ENCODE results near the gene SCYGR5. TPM values are rescaled to one million over a fixed set of nuclear protein-coding genes. Genes with fewer than 3 reads are reported as not detected.

SCYGR5 gene
- total and polyA plus RNA-seq, 2 experiments from 2014 or later: not detected

GRCh38 chr2:227674485-227674884 lies 7.9 kb downstream of the SCYGR5 start:
- no peaks in the 10 kb centered on the region for H3K4me1 ChIP-seq (ENCODE audit: insufficient read depth)
- TF ChIP-seq EZH2 (IDR thresholded peaks at IDR 0.05; ENCODE audit: insufficient read depth, poor library complexity, severe bottlenecking): no peak
- no peak for TF ChIP-seq EZH2phosphoT487 (IDR thresholded peaks at IDR 0.05; ENCODE audit: insufficient read depth, low read depth)
- H3K27ac ChIP-seq: no peak overlapping the region
- H3K9ac ChIP-seq: no peak overlapping the region
- H4K20me1 ChIP-seq (ENCODE audit: insufficient read depth): no peaks in the 10 kb centered on the region
- no peaks in the 10 kb centered on the region for H3K9me3 ChIP-seq (ENCODE audit: low read depth)
- H3K9me2 ChIP-seq (ENCODE audit: insufficient read depth): no peaks in the 10 kb centered on the region
- no peaks in the 10 kb centered on the region for H3F3A ChIP-seq (ENCODE audit: insufficient read depth)
- DNase-seq: no peak
- no peak overlapping the region for H3K4me2 ChIP-seq (ENCODE audit: unreplicated experiment)
- no peaks in the 10 kb centered on the region for H3K79me2 ChIP-seq (ENCODE audit: insufficient read depth)
- no peaks in the 10 kb centered on the region for H3K36me3 ChIP-seq (ENCODE audit: low read depth)
- no peak overlapping the region for H2AFZ ChIP-seq
- H3K27me3 ChIP-seq (replicated peaks; ENCODE audit: insufficient read depth): no peaks in the 10 kb centered on the region
- WGBS, 2 experiments (ENCODE audit: low coverage in 1 of 2, low lambda C conversion rate in 2 of 2, missing lambda C conversion rate in 2 of 2): 40 to 56% methylated on average over 5 of the region's 5 CpGs
- no peak overlapping the region for H3K4me3 ChIP-seq
- in situ Hi-C loops (cut with MboI): no loop called here

- no peaks in the 10 kb centered on the region for H3K9me2 ChIP-seq (ENCODE audit: insufficient read depth)
- WGBS, 2 experiments (ENCODE audit: low coverage in 1 of 2, low lambda C conversion rate in 2 of 2, missing lambda C conversion rate in 2 of 2): 90 to 94% methylated on average over 3 of the region's 3 CpGs
- in situ Hi-C loops (cut with MboI): no loop called here
These were observed 11.3 kb downstream of the SCYGR5 start for GRCh38 chr2:227677928-227678327.

GRCh38 chr2:227684258-227684657 lies 17.7 kb downstream of the SCYGR5 start:
- WGBS, 2 experiments (ENCODE audit: low coverage in 1 of 2, low lambda C conversion rate in 2 of 2, missing lambda C conversion rate in 2 of 2): 26% methylated on average over 5 of the region's 5 CpGs

More at GRCh38 chr2:227677928-227678327, 11.3 kb downstream of the SCYGR5 start:
- DNase-seq: no peak
- Histone ChIP-seq H3K9me3 (ENCODE audit: low read depth) (no peaks in the 10 kb centered on the region), H3F3A (ENCODE audit: insufficient read depth) (no peaks in the 10 kb centered on the region), H3K79me2 (ENCODE audit: insufficient read depth) (no peaks in the 10 kb centered on the region), H2AFZ (no peak overlapping the region), H3K27me3 (replicated peaks; ENCODE audit: insufficient read depth) (no peaks in the 10 kb centered on the region), H3K27ac (no peak overlapping the region), H3K4me1 (ENCODE audit: insufficient read depth) (no peaks in the 10 kb centered on the region), H3K9ac (no peak overlapping the region), H3K4me3 (no peak overlapping the region), H4K20me1 (ENCODE audit: insufficient read depth) (no peaks in the 10 kb centered on the region), H3K4me2 (ENCODE audit: unreplicated experiment) (no peak overlapping the region), H3K36me3 (ENCODE audit: low read depth) (no peaks in the 10 kb centered on the region)
- TF ChIP-seq EZH2phosphoT487 (IDR thresholded peaks at IDR 0.05; ENCODE audit: insufficient read depth, low read depth) (no peak), EZH2 (IDR thresholded peaks at IDR 0.05; ENCODE audit: insufficient read depth, poor library complexity, severe bottlenecking) (no peak)

GRCh38 chr2:227687189-227687588 lies 20.6 kb downstream of the SCYGR5 start:
- in situ Hi-C loops (cut with MboI): no loop called here
- Histone ChIP-seq H3K79me2 (ENCODE audit: insufficient read depth) (no peaks in the 10 kb centered on the region), H3K27me3 (replicated peaks; ENCODE audit: insufficient read depth) (no peaks in the 10 kb centered on the region), H2AFZ (no peak overlapping the region), H3F3A (ENCODE audit: insufficient read depth) (no peaks in the 10 kb centered on the region), H4K20me1 (ENCODE audit: insufficient read depth) (no peaks in the 10 kb centered on the region), H3K4me3 (no peak overlapping the region), H3K9ac (no peak overlapping the region), H3K9me3 (ENCODE audit: low read depth) (no peaks in the 10 kb centered on the region), H3K4me1 (ENCODE audit: insufficient read depth) (no peaks in the 10 kb centered on the region), H3K36me3 (ENCODE audit: low read depth) (no peaks in the 10 kb centered on the region), H3K4me2 (ENCODE audit: unreplicated experiment) (no peak overlapping the region), H3K27ac (no peak overlapping the region), H3K9me2 (ENCODE audit: insufficient read depth) (no peaks in the 10 kb centered on the region)
- 86 to 89% methylated on average over 3 of the region's 3 CpGs for WGBS, 2 experiments (ENCODE audit: low coverage in 1 of 2, low lambda C conversion rate in 2 of 2, missing lambda C conversion rate in 2 of 2)
- TF ChIP-seq EZH2phosphoT487 (IDR thresholded peaks at IDR 0.05; ENCODE audit: insufficient read depth, low read depth) (no peak), EZH2 (IDR thresholded peaks at IDR 0.05; ENCODE audit: insufficient read depth, poor library complexity, severe bottlenecking) (no peak)
- DNase-seq: no peak

More at GRCh38 chr2:227684258-227684657, 17.7 kb downstream of the SCYGR5 start:
- Histone ChIP-seq H3K27ac (no peak overlapping the region), H3F3A (ENCODE audit: insufficient read depth) (no peaks in the 10 kb centered on the region), H2AFZ (no peak overlapping the region), H3K9me3 (ENCODE audit: low read depth) (no peaks in the 10 kb centered on the region), H3K4me2 (ENCODE audit: unreplicated experiment) (no peak overlapping the region), H3K79me2 (ENCODE audit: insufficient read depth) (no peaks in the 10 kb centered on the region), H4K20me1 (ENCODE audit: insufficient read depth) (no peaks in the 10 kb centered on the region), H3K27me3 (replicated peaks; ENCODE audit: insufficient read depth) (no peaks in the 10 kb centered on the region), H3K9ac (no peak overlapping the region), H3K36me3 (ENCODE audit: low read depth) (no peaks in the 10 kb centered on the region), H3K4me1 (ENCODE audit: insufficient read depth) (no peaks in the 10 kb centered on the region), H3K9me2 (ENCODE audit: insufficient read depth) (no peaks in the 10 kb centered on the region), H3K4me3 (no peak overlapping the region)
- peak; percentile 10 for DNase-seq
- in situ Hi-C loops (cut with MboI): no loop called here
- TF ChIP-seq EZH2phosphoT487 (IDR thresholded peaks at IDR 0.05; ENCODE audit: insufficient read depth, low read depth) (no peak), EZH2 (IDR thresholded peaks at IDR 0.05; ENCODE audit: insufficient read depth, poor library complexity, severe bottlenecking) (no peak)

All from GM23248 (cell line).